NCI-H2227 treated with DMSO at 0.1 percent for 48 hours (cell line): ENCODE data around the gene NCAPH2.
A peak's percentile ranks its signal among the peaks of the same experiment; 100 is the strongest.
"Not testable (repeated sequence)": the region's sequence is repeated elsewhere in the genome, so short reads cannot be mapped to it uniquely, and the experiment has no call there.

Experiments
- DNase-seq: peaks from one replicate; lab custom pipeline; 2025; lab: John Stamatoyannopoulos, UW

Gene NCAPH2

GRCh38 chr22:50519151-50519550 is 11.1 kb downstream of the NCAPH2 start:
- no peak for DNase-seq

GRCh38 chr22:50520184-50520583 is 12.2 kb downstream of the NCAPH2 start:
- not testable (repeated sequence) for DNase-seq

GRCh38 chr22:50520826-50521453 is 12.9 kb downstream of the NCAPH2 start:
- DNase-seq, result no peak

GRCh38 chr22:50521710-50522109 is 13.7 kb downstream of the NCAPH2 start:
- no peak for DNase-seq

GRCh38 chr22:50522208-50522805 is 14.3 kb downstream of the NCAPH2 start:
- DNase-seq, result no peak

- no peak for DNase-seq
Observed at GRCh38 chr22:50522806-50523438, 14.9 kb downstream of the NCAPH2 start.

- no peak for DNase-seq
Observed at GRCh38 chr22:50523458-50523805, 15.4 kb downstream of the NCAPH2 start.

GRCh38 chr22:50523806-50524675 is 16.0 kb downstream of the NCAPH2 start:
- DNase-seq, result no peak

GRCh38 chr22:50524676-50525103 is 16.7 kb downstream of the NCAPH2 start:
- peak; percentile 31 for DNase-seq

- peak; percentile 85 for DNase-seq
Observed at GRCh38 chr22:50525104-50525857, 17.3 kb downstream of the NCAPH2 start, which contains the start of gene SCO2. SCO2 (minus strand) TSS chr22:50525598; CDS start chr22:50524411, 1,187 bp downstream.

GRCh38 chr22:50525858-50526107 is 17.8 kb downstream of the NCAPH2 start:
- no peak for DNase-seq

GRCh38 chr22:50526108-50526833 is 18.2 kb downstream of the NCAPH2 start:
- DNase-seq, result peak; percentile 38

- no peak for DNase-seq
Observed at GRCh38 chr22:50526834-50527801, 19.1 kb downstream of the NCAPH2 start.

GRCh38 chr22:50527921-50528681 is 20.1 kb downstream of the NCAPH2 start:
- no peak for DNase-seq

- DNase-seq, result no peak
Observed at GRCh38 chr22:50528682-50529415, 20.8 kb downstream of the NCAPH2 start.

GRCh38 chr22:50529416-50529896 is 21.4 kb downstream of the NCAPH2 start:
- DNase-seq, result no peak

GRCh38 chr22:50529897-50530579 is 22.0 kb downstream of the NCAPH2 start, which contains the start of gene TYMP:
TYMP (minus strand) TSS chr22:50530012; CDS start chr22:50529709, 303 bp downstream.
- no peak for DNase-seq

GRCh38 chr22:50530580-50530876 is 22.5 kb downstream of the NCAPH2 start:
- no peak for DNase-seq
